Iris pigment epithelial cell (primary cell): Measurements from ENCODE around the gene G2E3.
"Not testable (repeated sequence)": the region's sequence is repeated elsewhere in the genome, so short reads cannot be mapped to it uniquely, and the experiment has no call there.

Experiments used
- DNase-seq: peaks from one replicate; pipeline ENCODE4 v3.0.0-alpha.2; 2011; ENCODE audit warnings: low read depth

The G2E3 gene

DNA sequence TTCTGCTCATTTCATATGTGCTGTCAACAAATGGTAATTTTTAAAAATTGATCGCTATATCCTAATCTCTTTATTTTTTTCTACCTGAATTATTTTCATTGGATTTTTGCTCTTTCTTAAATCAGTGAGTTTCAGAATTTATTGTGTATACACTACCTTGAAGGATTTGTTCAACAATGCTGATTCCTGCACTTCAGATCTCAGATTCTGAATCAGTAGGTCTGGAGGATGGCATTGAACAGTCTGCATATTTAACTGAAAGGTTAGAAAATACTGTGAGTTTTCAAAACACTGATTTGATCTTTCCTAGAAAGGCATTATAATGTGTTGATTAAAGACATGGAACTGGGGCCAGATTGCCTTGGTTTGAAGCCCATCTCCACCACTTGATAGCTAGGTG, 1.6 kb downstream of the G2E3 start:
- DNase-seq, result no peak

DNA sequence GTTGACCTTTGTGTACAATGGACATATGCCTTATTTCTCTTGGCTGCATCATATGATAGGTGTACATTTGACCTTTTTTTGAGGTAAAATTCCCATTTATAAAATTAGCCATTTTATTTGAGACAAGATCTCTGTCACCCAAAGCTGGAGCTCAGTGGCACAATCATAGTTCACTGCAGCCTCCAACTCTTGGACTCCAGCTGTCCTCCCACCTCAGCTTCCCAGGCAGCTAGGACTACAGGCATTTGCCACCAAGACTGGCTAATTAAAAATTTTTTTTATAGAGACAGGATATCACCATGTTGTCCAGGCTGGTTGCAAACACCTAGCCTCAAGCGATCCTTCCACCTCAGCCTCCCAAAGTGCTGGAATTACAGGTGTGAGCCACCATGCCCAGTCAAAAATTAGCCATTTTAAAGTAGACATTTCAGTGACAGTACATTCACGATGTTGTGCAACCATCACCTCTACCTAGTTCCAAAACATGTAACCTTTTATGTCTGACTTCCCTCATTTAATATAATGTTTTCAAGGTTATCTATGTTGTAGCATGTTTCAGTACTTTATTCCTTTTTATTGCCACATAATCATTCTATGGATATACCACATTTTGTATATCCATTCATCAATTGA, 5.4 kb downstream of the G2E3 start:
- no peak for DNase-seq

DNA sequence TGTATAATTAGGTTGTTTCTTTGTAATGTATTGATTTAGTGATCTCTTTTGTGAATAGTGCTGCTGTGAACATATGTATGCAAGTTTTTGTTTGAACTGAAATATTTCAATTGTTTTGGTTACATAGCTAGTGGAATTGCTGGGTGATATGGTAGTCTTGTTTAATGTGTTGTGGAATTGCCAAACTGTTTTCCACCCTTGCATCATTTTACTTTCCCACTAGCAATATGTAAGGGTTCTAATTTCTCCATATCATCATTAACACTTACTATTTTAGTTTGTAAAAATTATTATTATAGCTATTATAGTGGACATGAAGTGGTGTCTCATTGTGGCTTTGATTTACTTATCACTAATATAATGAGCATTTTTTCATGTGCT, 5.9 kb downstream of the G2E3 start:
- DNase-seq, result no peak

DNA sequence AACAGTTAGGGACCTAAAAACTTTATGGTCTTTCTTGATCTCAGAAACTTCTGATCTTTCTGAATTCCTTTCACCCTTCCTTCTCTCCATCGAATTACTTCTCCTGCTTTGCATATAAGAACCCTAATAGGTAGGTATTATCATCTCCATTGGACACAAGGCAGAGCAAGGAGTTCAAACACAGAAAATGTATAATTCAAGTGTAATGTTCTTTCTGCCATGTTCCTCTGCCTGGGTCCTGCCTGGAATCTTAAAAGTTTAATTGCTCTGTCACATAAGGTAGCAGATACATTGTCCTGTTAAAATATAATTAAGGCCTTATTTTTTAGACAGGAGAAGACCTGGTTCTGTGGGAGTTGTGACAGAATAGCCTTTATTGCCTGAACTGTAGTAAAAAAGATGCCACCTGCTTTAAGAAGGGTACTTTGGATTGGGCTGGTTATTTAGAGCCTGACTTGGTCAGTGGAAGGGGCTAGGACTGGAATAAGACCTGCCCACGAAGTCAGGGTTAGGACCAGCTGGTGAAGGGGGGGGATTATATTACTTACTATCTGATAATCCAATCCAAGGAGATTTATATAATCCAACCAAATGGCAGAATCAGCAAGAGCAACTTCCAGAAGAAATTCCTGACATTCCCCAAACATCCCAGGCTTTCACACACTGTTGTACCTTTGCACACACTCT, 10.4 kb downstream of the G2E3 start:
- DNase-seq, result no peak

DNA sequence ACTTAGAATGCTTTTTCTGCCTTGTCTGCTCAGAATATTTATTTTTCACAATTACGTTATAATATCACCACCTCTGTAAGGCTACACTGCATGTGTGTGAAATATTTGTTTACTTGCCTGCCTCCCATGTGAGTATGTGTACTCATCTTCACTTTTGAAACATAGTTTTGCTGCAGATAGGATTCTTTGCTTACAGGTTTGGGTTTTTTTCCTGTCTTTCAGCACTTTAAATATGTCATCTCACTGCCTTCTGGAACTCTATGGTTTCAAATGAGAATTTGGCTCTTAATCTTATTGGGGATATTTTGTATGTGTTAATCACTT, 10.9 kb downstream of the G2E3 start:
- no peak for DNase-seq

DNA sequence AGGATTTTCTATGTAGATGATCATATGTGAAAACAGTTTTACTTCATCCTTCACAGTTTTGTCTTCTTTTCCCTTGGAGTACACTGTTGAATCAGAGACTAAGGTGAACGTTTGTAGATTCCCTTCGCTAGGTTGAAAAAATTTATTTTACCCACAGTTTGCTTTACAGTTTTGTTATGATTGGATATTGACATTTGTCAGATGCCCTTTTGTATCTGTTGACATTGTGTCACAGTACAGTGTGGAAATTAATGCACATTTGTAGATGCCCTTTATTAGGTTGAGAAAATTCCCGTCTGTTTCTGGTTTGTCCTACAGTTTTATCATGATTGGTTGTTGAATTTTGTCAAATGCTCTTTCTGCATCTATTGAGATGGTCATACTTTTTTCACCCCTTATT, 13.3 kb downstream of the G2E3 start:
- no peak for DNase-seq

DNA sequence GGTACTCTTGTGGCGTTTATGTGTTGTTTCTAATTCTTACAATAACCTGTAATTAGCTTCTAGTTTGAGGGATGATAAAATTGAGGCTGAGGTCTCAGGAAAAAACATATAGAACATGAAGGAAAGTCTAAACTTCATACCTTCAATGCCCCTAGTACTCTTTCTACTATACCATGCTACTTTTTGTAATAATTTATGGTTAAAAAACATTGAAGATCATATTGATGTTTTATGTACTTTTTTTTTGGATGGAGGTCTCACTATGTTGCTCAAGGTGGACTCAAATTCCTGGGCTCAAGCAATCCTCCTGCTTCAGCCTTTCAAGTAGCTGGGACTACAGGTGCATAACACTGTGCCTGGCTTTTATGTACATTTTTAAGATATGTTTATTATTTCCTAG, 13.8 kb downstream of the G2E3 start:
- DNase-seq, result no peak

DNA sequence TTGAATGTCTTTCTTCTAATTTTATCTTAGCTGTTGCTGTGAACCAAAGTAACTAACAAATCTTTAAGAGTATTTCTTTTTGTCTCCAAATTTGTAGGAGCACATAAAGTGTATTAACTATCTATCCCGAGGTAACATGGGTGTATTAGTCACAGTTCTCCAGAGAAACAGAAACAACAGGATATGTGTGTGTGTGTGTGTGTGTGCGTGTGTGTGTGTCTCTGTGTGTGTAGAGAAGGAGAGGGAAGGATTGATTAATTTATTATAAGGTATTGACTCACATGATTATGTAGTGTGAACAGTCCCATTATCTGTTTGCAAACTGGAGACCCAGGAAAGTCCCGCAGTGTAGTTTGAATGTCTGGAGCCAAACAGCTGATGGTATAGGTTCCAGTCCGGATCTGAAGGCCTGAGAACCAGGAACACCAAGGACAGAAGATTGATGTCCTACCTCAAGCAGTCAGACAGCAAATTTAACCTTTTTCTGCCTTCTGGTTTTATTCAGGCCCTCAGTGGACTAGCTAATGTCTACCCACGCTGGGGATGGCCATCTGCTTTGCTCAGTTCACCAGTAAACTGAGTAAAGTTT, 14.4 kb downstream of the G2E3 start:
- peak; percentile 68 for DNase-seq

DNA sequence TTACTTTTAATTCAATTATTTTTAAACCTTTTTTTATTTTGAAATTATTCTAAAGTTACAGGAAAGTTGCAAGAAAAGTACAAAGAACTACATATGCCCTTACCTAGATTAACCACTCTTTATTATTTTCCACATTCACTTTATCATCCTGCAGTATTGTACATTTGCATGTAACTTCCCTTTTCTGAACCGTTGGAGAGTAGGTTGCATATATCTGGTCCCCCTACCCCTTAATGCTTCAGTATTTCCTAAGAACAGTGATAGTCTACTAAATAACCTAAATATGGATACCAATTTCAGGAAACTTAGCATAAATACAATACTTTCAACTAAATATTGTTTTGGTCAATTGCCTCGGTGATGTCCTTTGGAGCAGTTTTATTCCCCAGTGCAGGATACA, 15.0 kb downstream of the G2E3 start:
- no peak for DNase-seq

DNA sequence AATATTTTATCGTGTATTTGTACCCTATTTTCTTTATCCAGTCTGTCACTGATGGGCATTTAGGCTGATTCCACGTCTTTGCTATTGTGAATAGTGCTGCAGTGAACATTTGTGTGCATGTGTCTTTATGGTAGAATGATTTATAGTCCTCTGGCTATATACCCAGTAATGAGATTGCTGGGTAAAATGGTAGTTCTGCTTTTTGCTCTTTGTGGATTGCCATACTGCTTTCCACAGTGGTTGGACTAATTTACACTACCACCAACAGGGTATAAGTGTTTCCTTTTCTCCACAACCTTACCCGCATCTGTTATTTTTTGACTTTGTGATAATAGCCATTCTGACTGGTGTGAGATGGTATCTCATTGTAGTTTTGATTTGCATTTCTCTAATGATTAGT, 15.8 kb downstream of the G2E3 start:
- not testable (repeated sequence) for DNase-seq

DNA sequence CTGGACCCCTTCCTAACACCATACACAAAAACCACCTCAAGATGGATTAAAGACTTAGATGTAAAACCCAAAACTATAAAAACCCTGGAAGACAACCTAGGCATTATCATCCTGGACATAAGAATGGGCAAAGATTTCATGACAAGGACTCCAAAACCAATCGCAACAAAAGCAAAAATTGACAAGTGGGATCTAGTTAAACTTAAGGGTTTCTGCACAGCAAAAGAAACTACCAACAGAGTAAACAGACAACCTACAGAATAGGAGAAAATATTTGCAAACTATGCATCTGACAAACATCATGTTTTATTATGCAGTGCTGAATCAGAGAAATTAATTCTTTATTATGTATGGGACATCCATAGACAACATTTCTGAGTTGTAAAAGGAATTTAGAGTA, 17.4 kb downstream of the G2E3 start:
- DNase-seq, result not testable (repeated sequence)

DNA sequence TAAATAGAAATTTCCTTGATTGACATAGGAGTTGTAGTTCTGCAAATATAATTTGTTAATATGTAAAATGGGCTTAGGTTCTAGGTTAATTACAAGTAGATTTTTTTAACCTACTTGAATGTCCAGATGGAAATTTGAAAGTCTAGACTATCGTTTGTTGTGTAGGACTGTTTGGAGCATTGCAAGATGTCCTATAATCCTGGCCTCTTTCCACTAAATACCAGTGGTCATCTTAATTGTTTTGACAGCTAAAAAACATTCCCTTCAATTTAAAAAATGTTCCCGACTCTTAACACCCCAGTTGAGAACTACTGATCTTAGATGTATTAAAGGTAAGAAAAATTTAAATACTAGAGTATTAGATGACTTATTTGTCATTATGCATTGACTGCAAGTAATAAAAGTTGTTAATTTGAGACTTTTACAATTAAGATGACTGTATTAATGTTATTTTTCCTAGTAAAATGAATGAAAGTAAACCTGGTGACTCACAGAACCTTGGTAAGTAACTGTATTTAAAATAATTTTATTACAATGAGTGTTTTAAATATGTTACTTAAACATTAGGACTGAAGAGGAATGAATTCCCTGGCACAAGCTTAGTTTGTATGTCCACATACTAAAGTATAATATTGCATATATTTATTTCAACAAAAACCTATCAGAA, 21.8 kb downstream of the G2E3 start:
- DNase-seq, result peak; percentile 63

DNA sequence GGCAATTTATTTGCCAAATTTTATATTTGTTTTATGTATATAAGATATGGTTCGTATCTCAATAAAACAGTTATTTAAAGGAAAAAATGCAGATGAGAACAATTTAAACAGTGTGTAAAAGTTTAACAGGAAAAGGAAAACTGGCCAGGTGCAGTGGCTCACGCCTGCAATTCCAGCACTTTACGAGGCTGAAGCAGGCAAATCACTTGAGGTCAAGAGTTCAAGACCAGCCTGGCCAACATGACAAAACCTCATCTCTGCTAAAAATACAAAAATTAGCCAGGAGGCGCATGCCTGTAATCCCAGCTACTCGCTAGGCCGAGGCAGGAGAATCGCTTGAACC, 22.3 kb downstream of the G2E3 start:
- no peak for DNase-seq

DNA sequence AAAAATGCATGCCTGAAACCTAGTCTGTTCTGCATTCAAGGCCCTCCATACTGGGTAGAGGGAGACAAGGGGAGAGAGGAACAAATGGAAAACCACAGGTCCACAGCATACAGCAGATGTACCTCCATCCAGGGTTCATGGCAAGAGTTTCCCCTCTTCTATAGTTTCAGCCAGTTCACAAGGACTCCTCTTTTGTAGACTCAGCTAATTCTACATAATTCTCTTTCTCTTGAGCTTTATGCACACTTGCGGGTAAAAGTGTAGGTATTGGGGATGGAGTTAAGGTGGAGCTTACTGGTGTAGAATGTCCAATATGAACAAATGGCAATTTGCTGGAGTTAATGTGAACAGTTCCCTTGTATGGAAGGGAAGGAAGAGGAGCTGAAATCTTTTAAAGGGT, 23.4 kb downstream of the G2E3 start:
- no peak for DNase-seq

DNA sequence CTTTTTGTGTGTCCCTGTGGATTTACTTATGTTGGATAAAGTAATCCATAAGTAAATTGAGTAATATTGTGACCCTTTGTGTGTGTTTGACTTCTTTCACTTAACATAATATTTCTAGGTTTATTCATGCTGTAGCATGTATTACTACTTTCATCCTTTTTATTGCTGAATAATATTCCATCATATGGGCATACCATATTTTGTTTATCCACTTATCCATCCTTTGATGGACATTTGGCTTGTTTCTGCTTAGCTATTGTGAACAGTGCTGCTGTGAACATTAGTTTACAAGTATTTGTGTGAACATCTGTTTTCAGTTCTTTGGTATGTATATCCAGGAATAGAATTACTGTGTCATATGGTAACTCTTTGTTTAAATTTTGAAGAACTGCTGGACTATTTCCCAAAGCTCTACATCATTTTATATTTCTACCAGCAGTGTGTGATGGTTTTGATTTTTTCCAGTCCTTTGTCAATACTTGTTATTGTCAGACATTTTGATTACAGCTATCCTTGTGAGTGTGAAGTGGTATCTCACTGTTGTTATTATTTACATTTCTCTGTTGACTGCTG, 25.2 kb downstream of the G2E3 start:
- DNase-seq, result peak; percentile 26

DNA sequence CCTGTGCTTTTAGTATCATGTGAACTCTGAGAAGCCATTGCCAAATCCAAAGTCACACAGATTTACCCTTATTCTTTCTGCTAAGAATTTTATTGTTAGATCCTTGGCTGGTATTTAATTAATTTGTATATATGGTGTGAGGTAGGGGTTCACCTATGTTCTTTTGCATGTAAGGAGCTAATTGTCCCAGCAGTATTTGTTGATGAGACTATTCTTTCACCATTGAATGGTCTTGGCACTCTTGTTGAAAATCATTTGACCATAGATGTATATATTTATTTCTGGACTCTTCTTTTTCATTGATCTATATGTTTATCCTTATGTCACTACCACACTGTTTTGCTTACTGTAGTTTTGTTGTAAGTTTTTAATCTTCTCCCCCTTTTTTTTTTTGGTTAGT, 26.2 kb downstream of the G2E3 start:
- no peak for DNase-seq

DNA sequence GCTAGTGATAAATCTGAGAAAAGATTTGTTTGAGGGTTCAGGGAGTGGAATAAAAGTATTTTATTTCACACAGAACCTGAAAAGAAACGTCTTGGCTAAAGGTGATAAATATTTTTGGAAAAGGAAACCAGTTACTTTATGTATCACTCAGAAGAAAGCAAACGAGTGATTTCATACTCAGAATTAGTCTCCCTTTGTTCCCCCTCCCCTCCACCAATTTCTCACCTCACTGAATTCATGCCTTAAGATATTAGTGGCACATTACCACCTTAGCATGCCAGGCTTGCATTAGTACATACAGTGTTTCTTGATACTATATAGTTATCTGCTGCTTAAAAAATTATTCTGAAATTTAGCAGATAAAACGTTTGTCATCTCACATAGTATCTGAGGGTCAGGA, 28.2 kb downstream of the G2E3 start:
- no peak for DNase-seq

DNA sequence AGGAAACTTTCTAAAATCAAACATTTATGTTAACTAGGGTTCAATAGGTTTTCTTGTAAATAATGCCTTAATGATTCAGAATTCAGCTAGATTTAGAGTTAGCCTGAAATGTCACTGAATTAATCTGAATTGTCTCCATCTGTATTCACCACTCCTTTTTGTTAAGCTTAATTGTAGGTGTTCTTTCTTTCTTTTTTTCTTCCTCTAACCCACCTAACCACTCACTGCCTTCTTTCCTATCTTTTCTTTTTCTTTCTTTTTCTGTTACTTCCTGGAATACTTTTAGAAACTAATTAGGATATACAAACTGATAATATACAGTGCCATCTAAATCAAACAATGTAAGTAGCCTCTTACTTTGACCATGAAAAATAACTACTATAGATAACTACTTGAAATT, 29.9 kb downstream of the G2E3 start:
- no peak for DNase-seq

DNA sequence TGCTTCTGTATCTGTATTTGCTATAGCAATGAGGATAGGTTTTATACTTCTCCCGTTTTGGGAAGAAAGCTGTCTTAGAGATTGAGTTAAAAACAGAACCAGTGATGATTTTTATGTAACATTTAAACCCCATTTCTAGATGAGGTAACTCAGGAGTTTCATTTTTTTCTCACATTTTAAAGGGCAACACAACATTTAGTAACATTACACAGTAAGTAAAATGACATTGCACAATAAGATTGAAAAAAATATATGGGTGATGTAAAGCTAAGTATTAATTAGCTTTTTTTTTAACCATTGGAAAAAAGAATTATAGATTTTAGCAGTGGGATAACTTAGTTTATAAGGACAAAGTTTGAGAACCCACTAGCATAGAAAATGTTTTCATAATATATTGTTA, 38.0 kb downstream of the G2E3 start:
- DNase-seq, result no peak

DNA sequence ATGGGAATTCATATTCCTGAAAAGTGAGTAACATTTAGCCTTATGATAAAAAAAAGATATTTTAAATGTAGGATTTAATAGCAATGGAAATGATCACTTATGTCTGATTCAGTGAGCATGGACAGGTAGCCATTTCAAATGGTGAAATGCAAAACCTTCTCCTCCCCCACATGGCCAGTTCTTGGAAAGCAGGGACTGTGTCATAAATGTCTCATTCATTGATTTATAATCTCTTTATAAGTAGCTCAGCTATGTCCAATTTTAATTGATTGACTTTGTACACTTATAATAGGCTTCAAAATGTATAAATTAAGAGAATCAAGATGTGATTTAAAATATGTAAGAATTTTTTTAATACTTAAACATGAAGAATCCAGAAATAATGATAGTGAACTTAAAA, 38.5 kb downstream of the G2E3 start:
- DNase-seq, result no peak

DNA sequence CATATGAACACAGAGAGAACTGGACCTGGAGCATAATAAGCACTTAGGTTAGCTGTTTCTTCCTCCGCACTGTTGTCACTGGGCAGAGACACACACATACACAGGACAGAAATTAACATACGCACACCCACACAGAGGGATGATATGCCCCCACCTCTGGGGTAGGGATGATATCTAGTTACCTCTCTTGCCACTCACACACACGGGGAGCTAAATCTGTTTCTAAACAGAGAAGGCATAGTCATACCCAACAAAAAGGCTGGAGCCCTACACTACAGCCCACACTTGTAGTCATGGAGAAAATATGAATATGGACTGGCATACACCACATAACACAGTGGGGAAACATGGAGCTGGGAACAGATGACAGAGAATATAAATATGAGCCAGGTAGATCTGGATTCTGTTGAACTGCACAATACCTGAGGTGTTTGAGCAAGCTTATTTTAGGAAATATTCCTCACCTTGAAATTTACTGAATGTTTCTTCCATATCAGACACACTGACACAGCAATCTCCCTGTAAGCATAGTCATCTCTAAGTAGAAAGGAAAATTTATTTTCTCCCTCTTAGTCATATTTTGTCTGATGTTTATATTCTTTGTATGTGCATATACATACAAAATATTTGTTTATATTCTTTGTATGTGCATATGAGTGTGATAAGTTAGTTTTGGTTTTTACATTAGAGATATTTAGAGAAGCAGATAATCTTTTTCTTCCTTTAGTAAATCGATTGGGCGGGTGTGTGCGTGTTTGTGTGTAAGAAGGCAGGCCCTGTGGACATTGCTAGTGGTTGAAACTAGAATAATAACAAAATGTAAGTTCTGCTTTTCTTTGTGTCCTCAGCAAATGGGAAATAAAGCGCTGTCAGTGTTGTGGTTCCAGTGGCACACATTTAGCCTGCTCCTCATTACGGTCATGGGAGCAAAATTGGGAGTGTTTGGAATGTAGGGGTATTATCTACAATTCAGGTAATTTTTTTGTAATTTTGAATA, 42.3 kb downstream of the G2E3 start:
- DNase-seq, result no peak

DNA sequence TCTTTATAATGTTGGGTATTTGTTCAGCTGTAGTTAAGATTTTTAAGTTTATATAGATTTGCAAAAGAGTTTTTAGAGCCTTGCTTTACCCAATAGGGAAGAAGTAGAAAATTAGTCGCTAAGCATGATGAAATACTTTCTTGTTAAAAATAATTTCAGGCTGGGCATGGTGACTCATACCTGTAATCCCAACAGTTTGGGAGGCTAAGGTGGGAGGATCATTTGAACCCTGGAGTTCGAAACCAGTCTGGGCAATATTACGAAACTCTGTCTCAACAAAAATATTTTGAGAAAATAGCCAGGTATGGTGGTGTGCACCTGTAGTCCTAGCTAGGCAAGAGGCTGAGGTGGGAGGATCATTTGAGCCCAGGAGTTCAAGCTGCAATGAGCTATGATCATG, 44.4 kb downstream of the G2E3 start:
- no peak for DNase-seq
